K562 (cell line): ENCODE results near the gene CCDC87. TPM values are rescaled to one million over a fixed set of nuclear protein-coding genes. Genes with fewer than 3 reads are reported as not detected.
"Not testable (repeated sequence)": the region's sequence is repeated elsewhere in the genome, so short reads cannot be mapped to it uniquely, and the experiment has no call there.

ENCODE experiments used
- ATAC-seq: fragments of 200-7000 bp; cut with Tn5 transposase; 3 replicates; pipeline ENCODE4 v1.9.1; 2020; ENCODE audit warnings: moderate library complexity
- BruUV-seq: library from RNA; stranded (reverse); fragments of 400-500 nt; replicated peaks from 2 replicates; lab custom pipeline; 2021; lab: Mats Ljungman, UMichigan
- CTCF ChIA-PET: fragments of 300-600 bp; formaldehyde crosslinking; extraction: SDS; loops from one replicate; lab custom pipeline; 2021; ENCODE audit warnings: low intra/inter-chr PET ratio; lab: Yijun Ruan, JAX
- POLR2A ChIA-PET: fragments of 300-600, 350-650 bp; sonication (Branson Sonifier 250); formaldehyde crosslinking; extraction: SDS; loops from one replicate; lab custom pipeline; 2021; ENCODE audit warnings: antibody characterized with exemption, inconsistent platforms; lab: Yijun Ruan, JAX
- DNase-seq, 4 experiments: peaks; one replicate each; pipeline versions ENCODE4 v3.0.0 to v3.0.0-alpha.2; 2011 to 2018; ENCODE audit warnings: low spot score in 3 of 4, mixed read lengths in 3 of 4; ENCODE audit errors: extremely low read depth in 1 of 4
- FAIRE-seq: peaks from 2 replicates; lab custom pipeline; 2011; peaks lifted over from hg19 to GRCh38; lab: Jason Lieb, UNC
- H2AFZ ChIP-seq: 2 replicates; pipeline ENCODE4 v1.6.0; 2011; ENCODE audit warnings: low read depth, low read length, control low read depth, inconsistent platforms
- H3K27ac ChIP-seq: fragments of 200-600 bp; 3 replicates; pipeline ENCODE4 v1.8.0; 2011; ENCODE audit warnings: low read depth, mild to moderate bottlenecking, control low read depth, inconsistent platforms, low read length, moderate library complexity, mixed read lengths; ENCODE audit errors: extremely low read depth
- H3K27me3 ChIP-seq, 2 experiments: fragments of 300-600 bp in 1 of 2; 2 replicates in 1 of 2; 3 replicates in 1 of 2; pipeline versions ENCODE4 v1.6.0 to v1.8.0; 2011; ENCODE audit warnings: inconsistent platforms in 2 of 2, low read length in 2 of 2, mild to moderate bottlenecking in 1 of 2, mixed read lengths in 1 of 2, moderate library complexity in 1 of 2; ENCODE audit not compliant: control insufficient read depth in 2 of 2, insufficient read depth in 2 of 2
- H3K36me3 ChIP-seq: fragments of 300-600 bp; 3 replicates; pipeline ENCODE4 v1.8.0; 2011; ENCODE audit warnings: mild to moderate bottlenecking, low read length, inconsistent platforms; ENCODE audit not compliant: control insufficient read depth, insufficient read depth
- H3K4me1 ChIP-seq, 2 experiments: fragments of 200-600 bp in 1 of 2; replicated peaks in 1 of 2; 2 replicates in 1 of 2; 3 replicates in 1 of 2; pipeline versions ENCODE4 v1.5.1 to v1.8.0; 2011; ENCODE audit warnings: inconsistent platforms in 2 of 2, low read length in 2 of 2, mild to moderate bottlenecking in 1 of 2, mixed read lengths in 1 of 2, moderate library complexity in 1 of 2; ENCODE audit not compliant: control insufficient read depth in 2 of 2, insufficient read depth in 2 of 2
- H3K4me2 ChIP-seq: 2 replicates; pipeline ENCODE4 v1.6.1; 2011; ENCODE audit warnings: low read length, control low read depth, inconsistent platforms, mixed read lengths; ENCODE audit not compliant: insufficient read depth
- H3K4me3 ChIP-seq: fragments of 200-600 bp; sonication (generic), shearing (Covaris generic); 2 replicates; pipeline ENCODE4 v1.5.1; 2016; ENCODE audit warnings: control low read depth, inconsistent platforms
- H3K79me2 ChIP-seq: fragments of 200-600 bp; 3 replicates; pipeline ENCODE4 v1.8.0; 2011; ENCODE audit warnings: low read length, inconsistent platforms; ENCODE audit not compliant: control insufficient read depth, insufficient read depth
- H3K9ac ChIP-seq, 2 experiments: 2 replicates each; pipeline versions ENCODE4 v1.6.0 to v1.6.1; 2011; ENCODE audit warnings: low read depth in 2 of 2, low read length in 2 of 2, control low read depth in 1 of 2, inconsistent platforms in 1 of 2, mild to moderate bottlenecking in 1 of 2, mixed read lengths in 1 of 2; ENCODE audit not compliant: insufficient read depth in 1 of 2
- H3K9me1 ChIP-seq: one replicate; pipeline ENCODE4 v1.6.0; 2011; ENCODE audit warnings: inconsistent platforms, mild to moderate bottlenecking, low read length, moderate library complexity; ENCODE audit not compliant: control insufficient read depth, insufficient read depth
- H3K9me3 ChIP-seq: replicated peaks from 2 replicates; pipeline ENCODE4 v1.5.1; 2011; ENCODE audit warnings: low read depth, low read length, inconsistent platforms; ENCODE audit not compliant: control insufficient read depth, insufficient read depth
- H4K20me1 ChIP-seq: replicated peaks from 2 replicates; pipeline ENCODE4 v1.6.1; 2011; ENCODE audit warnings: low read length, inconsistent platforms, mixed read lengths; ENCODE audit not compliant: control insufficient read depth, insufficient read depth
- ADNP ChIP-seq: fragments of 200-800 bp; sonication (Bioruptor generic); IDR thresholded peaks from 2 replicates; pipeline ENCODE4 v1.6.1; 2016; ENCODE audit warnings: missing genetic modification characterization, missing compliant biosample characterization
- CBFA2T2 ChIP-seq: fragments of 450-650 bp; conservative IDR thresholded peaks from 2 replicates; pipeline ENCODE4 v1.6.1; 2017; ENCODE audit warnings: mild to moderate bottlenecking
- CREB1 ChIP-seq, 2 experiments: sonication (generic) in 1 of 2; formaldehyde crosslinking in 1 of 2; IDR thresholded peaks; 2 replicates each; pipeline versions ENCODE4 v1.6.1 to v1.8.0; 2012 to 2022; ENCODE audit warnings: inconsistent platforms in 1 of 2, mild to moderate bottlenecking in 1 of 2, missing genetic modification reagents in 1 of 2, moderate library complexity in 1 of 2
- HEY1 ChIP-seq: fragments of 250-450 bp; sonication (Bioruptor Pico); IDR thresholded peaks from 2 replicates; pipeline ENCODE4 v1.5.0; 2020; ENCODE audit warnings: mild to moderate bottlenecking, moderate library complexity, borderline replicate concordance
- SIN3A ChIP-seq, 2 experiments: fragments of 150-350 bp in 1 of 2; IDR thresholded peaks; 2 replicates each; pipeline ENCODE4 v1.6.1; 2011 to 2016; ENCODE audit warnings: borderline replicate concordance in 2 of 2, low read depth in 2 of 2, low read length in 2 of 2, mild to moderate bottlenecking in 2 of 2, moderate library complexity in 2 of 2; ENCODE audit not compliant: control insufficient read depth in 1 of 2
- SOX6 ChIP-seq: fragments of 450-650 bp; IDR thresholded peaks from 2 replicates; pipeline ENCODE4 v1.6.1; 2014; ENCODE audit warnings: mild to moderate bottlenecking
- ZNF23 ChIP-seq: fragments of 250-450 bp; sonication (Bioruptor Pico); IDR thresholded peaks from 2 replicates; pipeline ENCODE4 v1.4.0; 2020; ENCODE audit warnings: mild to moderate bottlenecking
- WGBS: fragments of 100-300 bp; shearing (Covaris generic); methylation state at CpG from one replicate; pipeline ENCODE4 v1.1.6; 2016; ENCODE audit warnings: low coverage, mixed read lengths; ENCODE audit not compliant: insufficient coverage; ENCODE audit errors: missing lambda C conversion rate; 5-methylcytosine and 5-hydroxymethylcytosine counted together
- in situ Hi-C: fragments of 300-500 bp; cut with MboI; formaldehyde crosslinking; loops from 4 replicates; pipeline ENCODE4 v1.15.0; 2018; ENCODE audit warnings: inconsistent platforms, mixed read lengths
- intact Hi-C: fragments of 100-400 bp; cut with micrococcal nuclease; formaldehyde crosslinking; loops from 2 replicates; pipeline ENCODE4 v1.14.2; 2022
- polyA plus RNA-seq, 8 experiments: library from polyadenylated mRNA; depleted of rRNA in 4 of 8; stranded (reverse) in 5 of 8; unstranded in 3 of 8; fragments of >200 nt; fragmentation: Nextera tagmentation in 2 of 8; fragmentation: Illumina TruSeq in 1 of 8; extraction: Ambion mirVana in 2 of 8; extraction: Trizol in 1 of 8; gene quantifications; 2 replicates each; pipeline versions ENCODE4 v1.2.1 to v1.2.3, GENCODE V29; 2011 to 2014; ENCODE audit warnings: inconsistent platforms in 1 of 8, missing spikeins in 1 of 8
- total RNA-seq, 7 experiments: library from RNA; depleted of rRNA in 6 of 7; stranded (reverse); fragments of >200 nt in 6 of 7; fragmentation: Illumina TruSeq in 2 of 7; extraction: Trizol in 2 of 7; gene quantifications; 2 replicates each; pipeline versions ENCODE4 v1.2.1 to v1.2.3, GENCODE V29; 2011 to 2021; ENCODE audit warnings: low replicate concordance in 1 of 7
- TF ChIP-seq, protein P1 (sequence below): sonication (generic); formaldehyde crosslinking; IDR thresholded peaks from 2 replicates; pipeline ENCODE4 v1.8.0; 2022; ENCODE audit warnings: missing genetic modification reagents, mild to moderate bottlenecking, moderate library complexity, borderline replicate concordance
- TF ChIP-seq, protein P2 (sequence below): sonication (generic); formaldehyde crosslinking; IDR thresholded peaks from 2 replicates; pipeline ENCODE4 v1.8.0; 2022; ENCODE audit warnings: mild to moderate bottlenecking, missing genetic modification reagents

The CCDC87 gene
- total and polyA plus RNA-seq, 9 of the 15 experiments (the other 6 are each of a cell fraction or from before 2014, with no cell fraction given), result 0.03 to 0.44 (median 0.15) TPM; not detected in 1

DNA sequence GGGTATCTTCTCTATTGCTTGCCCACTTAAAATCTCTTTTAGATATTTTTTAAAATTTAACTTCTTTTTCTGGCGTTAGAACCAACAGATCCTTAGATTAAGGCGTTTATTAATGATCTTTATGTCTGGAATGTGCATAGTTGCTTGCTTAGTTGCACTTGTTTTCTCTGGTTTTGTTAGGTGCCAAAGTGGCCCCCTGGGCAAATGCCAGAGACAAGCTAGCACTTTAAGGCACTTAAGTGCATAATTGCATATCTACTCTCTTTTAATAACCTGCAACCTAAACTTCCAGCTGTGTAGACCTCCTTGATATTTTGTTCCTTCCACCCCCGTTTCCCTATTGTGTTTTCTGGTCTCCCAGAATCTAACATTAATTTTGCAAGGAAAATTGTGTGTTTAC is 49.0 kb upstream of the CCDC87 start:
- POLR2A ChIA-PET, result interaction anchor here (0.6 to 26.4 kb wide), 4 partner anchors 9 to 20 kb away, joined by 3 to 387 read pairs (median 72); partner anchors contain the start of gene RBM14
- intact Hi-C loops, result no loop called here

DNA sequence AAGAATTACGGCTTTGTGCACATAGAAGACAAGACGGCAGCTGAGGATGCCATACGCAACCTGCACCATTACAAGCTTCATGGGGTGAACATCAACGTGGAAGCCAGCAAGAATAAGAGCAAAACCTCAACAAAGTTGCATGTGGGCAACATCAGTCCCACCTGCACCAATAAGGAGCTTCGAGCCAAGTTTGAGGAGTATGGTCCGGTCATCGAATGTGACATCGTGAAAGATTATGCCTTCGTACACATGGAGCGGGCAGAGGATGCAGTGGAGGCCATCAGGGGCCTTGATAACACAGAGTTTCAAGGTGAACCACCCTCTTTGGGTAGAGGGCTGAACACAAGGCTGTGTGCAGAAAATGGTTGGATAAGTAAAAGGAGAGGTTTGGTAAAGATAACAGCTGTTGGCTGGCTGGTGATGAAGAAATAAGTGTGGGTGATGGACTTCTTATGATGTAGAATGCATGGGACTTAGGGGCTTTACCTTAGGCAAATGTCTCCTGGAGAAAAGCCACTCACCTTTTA is 47.0 kb upstream of the CCDC87 start:
- intact Hi-C loops; H3K27ac ChIP-seq; H3K9me1 ChIP-seq; H2AFZ ChIP-seq; H3K9me3 ChIP-seq; ATAC-seq; BruUV-seq; in situ Hi-C loops; DNase-seq; CTCF ChIA-PET; H3K27me3 ChIP-seq; TF ChIP-seq CREB1 (IDR thresholded peaks at IDR 0.05): not testable (repeated sequence)
- WGBS, result 35% methylated on average over 7 of the region's 10 CpGs
- Histone ChIP-seq H3K4me3 (peak overlapping the region; percentile 73), H3K9ac (peak overlapping the region; percentile 94 to 96; a peak in 3 of 4 replicates), H3K4me2 (peak overlapping the region; percentile 84), H3K36me3 (peaks cover 67% of the 10 kb centered on the region), H4K20me1 (peaks cover 61% of the 10 kb centered on the region), H3K79me2 (peaks cover 94% of the 10 kb centered on the region), H3K4me1 (peaks cover 24 to 25% of the 10 kb centered on the region in 2 experiments)
- peak; percentile 6 for FAIRE-seq
- POLR2A ChIA-PET, result interaction anchor here (0.8 to 26.4 kb wide), 7 partner anchors 9 to 267 kb away, joined by 3 to 387 read pairs (median 15); partner anchors contain the start of genes RBM14 and RBM4B
- TF ChIP-seq CBFA2T2 (0 out of 2 replicates have a peak, but pooled peaks have one; percentile 2), CREB1 (CRISPR knock-in tag; IDR thresholded peaks at IDR 0.05) (0 out of 2 replicates have a peak, but pooled peaks have one; percentile 11), SIN3A (IDR thresholded peaks at IDR 0.05; ENCODE audit: borderline replicate concordance in 2 of 2, control insufficient read depth in 1 of 2, low read depth in 2 of 2, low read length in 2 of 2) (0 out of 4 replicates have a peak, but pooled peaks of 1 of the 2 experiments have one; percentile 16)
- TF ChIP-seq, protein P1, sequence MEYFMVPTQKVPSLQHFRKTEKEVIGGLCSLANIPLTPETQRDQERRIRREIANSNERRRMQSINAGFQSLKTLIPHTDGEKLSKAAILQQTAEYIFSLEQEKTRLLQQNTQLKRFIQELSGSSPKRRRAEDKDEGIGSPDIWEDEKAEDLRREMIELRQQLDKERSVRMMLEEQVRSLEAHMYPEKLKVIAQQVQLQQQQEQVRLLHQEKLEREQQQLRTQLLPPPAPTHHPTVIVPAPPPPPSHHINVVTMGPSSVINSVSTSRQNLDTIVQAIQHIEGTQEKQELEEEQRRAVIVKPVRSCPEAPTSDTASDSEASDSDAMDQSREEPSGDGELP, result peak; percentile 35; the same call in 1 of the 2 replicates
- TF ChIP-seq, protein P2, sequence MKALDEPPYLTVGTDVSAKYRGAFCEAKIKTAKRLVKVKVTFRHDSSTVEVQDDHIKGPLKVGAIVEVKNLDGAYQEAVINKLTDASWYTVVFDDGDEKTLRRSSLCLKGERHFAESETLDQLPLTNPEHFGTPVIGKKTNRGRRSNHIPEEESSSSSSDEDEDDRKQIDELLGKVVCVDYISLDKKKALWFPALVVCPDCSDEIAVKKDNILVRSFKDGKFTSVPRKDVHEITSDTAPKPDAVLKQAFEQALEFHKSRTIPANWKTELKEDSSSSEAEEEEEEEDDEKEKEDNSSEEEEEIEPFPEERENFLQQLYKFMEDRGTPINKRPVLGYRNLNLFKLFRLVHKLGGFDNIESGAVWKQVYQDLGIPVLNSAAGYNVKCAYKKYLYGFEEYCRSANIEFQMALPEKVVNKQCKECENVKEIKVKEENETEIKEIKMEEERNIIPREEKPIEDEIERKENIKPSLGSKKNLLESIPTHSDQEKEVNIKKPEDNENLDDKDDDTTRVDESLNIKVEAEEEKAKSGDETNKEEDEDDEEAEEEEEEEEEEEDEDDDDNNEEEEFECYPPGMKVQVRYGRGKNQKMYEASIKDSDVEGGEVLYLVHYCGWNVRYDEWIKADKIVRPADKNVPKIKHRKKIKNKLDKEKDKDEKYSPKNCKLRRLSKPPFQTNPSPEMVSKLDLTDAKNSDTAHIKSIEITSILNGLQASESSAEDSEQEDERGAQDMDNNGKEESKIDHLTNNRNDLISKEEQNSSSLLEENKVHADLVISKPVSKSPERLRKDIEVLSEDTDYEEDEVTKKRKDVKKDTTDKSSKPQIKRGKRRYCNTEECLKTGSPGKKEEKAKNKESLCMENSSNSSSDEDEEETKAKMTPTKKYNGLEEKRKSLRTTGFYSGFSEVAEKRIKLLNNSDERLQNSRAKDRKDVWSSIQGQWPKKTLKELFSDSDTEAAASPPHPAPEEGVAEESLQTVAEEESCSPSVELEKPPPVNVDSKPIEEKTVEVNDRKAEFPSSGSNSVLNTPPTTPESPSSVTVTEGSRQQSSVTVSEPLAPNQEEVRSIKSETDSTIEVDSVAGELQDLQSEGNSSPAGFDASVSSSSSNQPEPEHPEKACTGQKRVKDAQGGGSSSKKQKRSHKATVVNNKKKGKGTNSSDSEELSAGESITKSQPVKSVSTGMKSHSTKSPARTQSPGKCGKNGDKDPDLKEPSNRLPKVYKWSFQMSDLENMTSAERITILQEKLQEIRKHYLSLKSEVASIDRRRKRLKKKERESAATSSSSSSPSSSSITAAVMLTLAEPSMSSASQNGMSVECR (CRISPR knock-in tag), result peak; percentile 51; the same call in 1 of the 2 replicates

More for the DNA sequence above, 49.0 kb upstream of the CCDC87 start:
- CTCF ChIA-PET, result no interaction called here
- no peak for ATAC-seq
- Histone ChIP-seq H3K27ac (no peak overlapping the region), H3K9me1 (peaks cover 6% of the 10 kb centered on the region), H3K4me2 (peak overlapping the region; percentile 20), H3K9ac (peak overlapping the region in 1 of 2 experiments; percentile 96; a peak in 1 of 4 replicates), H2AFZ (no peak overlapping the region), H4K20me1 (peaks cover 78% of the 10 kb centered on the region), H3K36me3 (peaks cover 80% of the 10 kb centered on the region), H3K9me3 (no peaks in the 10 kb centered on the region), H3K79me2 (peaks cover 98% of the 10 kb centered on the region), H3K27me3 (no peaks in the 10 kb centered on the region), H3K4me1 (peaks cover 24% of the 10 kb centered on the region in 2 experiments), H3K4me3 (peak overlapping the region; percentile 73; the same call in 1 of the 2 replicates)
- FAIRE-seq, result no peak
- BruUV-seq, result no TSS peak
- DNase-seq, result no peak
- no peak for TF ChIP-seq SOX6
- TF ChIP-seq ZNF23 (CRISPR knock-in tag), result no peak
- no peak for TF ChIP-seq HEY1 (CRISPR knock-in tag)
- TF ChIP-seq ADNP, result no peak
- 49% methylated on average over 3 of the region's 3 CpGs for WGBS
- in situ Hi-C loops, result no loop called here
